NCI-H748 (cell line): ENCODE results near the gene EXOSC7.
"Not testable (repeated sequence)": the region's sequence is repeated elsewhere in the genome, so short reads cannot be mapped to it uniquely, and the experiment has no call there.

ENCODE experiments used
- DNase-seq: peaks from one replicate; lab custom pipeline; 2025; ENCODE audit not compliant: unreplicated experiment; lab: John Stamatoyannopoulos, UW

EXOSC7 gene

DNA sequence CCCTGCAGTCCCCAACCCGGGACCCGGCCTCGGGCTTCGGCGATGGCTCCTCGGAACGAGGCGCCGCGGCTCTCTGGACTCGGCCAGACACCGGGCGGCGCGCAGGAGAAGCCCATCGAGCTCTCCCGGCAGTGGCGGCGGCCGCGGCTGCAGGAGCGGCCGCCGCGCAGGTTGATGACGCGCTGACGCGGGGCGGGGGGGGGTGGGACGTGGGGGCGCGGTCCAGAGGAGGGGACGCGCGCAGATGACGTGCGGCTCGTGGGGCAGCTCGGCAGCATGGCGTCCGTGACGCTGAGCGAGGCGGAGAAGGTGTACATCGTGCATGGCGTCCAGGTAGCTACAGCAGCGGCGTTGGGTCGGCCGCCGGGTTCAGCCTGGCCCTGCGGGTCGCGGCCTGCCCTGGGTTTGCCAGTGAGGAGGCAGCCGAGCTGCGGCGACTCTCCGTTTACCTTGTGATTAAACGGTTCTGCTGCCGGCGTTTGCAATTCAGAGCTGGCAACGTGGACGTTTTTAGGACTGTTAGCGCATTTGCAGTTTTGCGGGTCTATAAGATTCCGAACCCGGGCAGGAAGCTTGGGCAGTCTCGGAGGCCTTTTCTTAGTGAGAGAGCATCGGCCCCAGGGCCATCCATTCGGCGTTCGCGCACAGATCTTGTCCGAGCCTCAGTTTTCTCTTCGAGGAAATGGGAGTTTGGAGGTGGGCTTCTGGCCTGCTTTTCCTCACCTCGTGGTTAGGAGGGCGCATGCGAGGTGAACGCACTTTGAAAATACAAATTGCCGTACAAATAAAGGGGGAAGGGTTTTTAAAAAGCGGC is at the start of gene EXOSC7, which contains the start of gene ZDHHC3:
EXOSC7 (plus strand) TSS at position 243 of the 814 bp plus-strand sequence; CDS start at position 277, 34 bp downstream.
ZDHHC3 (minus strand) TSS at position 173 of the 814 bp plus-strand sequence. CDS start 16,738 bp downstream, outside the sequence.
- DNase-seq: peak; percentile 83

DNA sequence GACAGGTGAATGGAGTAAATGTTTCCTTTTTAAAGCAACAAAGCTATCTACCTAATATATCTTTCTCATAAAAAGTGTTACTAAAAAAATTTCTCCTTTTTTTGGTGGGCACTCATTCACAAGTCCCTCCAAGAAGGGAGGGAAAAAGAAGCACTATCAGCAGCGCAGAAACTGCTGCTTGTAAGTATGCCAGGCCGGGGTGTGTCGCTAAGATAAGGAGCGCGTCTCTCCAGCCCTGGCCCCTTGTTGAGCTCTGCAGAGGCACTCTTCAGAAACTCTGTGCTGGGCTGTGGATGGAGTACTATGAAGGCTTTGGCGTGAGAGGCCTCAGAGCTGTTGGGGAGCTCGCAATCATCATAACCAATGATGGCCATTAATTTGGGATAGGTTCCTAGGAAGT is 49.1 kb upstream of the EXOSC7 start:
- DNase-seq: no peak

DNA sequence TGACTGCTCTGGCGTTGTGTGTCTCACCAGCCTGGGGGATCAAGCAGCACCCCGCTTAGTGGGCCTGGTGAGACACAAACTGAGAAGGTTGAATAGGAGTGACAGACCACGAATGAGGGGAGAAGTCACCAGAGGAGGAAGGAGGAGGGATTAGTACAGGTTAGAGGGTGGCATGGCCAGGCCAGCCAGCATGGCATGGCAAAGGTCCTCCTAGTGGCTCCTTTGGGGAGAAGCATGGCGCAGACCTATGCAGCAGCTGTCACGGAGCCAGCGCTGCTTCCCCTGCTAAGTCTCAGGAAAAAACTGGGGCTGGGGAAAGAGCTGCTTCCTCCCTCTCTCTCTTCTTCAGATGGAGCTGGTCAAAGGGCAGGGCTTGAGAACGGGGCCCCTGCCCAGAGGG is 48.7 kb upstream of the EXOSC7 start:
- no peak for DNase-seq

DNA sequence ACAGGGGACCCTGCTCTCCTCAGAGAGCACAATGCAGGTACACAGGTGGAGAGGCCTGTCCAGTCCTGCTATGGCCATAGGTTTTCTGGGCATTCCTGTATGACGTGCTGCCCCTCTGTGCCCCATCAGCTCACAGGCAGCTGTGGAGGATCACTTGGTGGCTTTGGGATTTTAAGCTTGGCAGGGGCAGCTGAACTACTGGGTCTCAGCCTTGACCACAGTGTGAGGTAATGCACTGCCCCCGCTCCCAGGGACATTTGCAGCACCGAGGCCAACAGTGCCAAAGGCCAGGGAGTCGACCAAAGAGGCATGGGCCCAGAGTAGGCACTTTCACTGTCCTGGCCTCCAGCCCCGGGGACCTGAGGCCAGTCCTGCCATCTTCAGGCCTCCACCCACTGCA is 46.3 kb upstream of the EXOSC7 start:
- DNase-seq: no peak

DNA sequence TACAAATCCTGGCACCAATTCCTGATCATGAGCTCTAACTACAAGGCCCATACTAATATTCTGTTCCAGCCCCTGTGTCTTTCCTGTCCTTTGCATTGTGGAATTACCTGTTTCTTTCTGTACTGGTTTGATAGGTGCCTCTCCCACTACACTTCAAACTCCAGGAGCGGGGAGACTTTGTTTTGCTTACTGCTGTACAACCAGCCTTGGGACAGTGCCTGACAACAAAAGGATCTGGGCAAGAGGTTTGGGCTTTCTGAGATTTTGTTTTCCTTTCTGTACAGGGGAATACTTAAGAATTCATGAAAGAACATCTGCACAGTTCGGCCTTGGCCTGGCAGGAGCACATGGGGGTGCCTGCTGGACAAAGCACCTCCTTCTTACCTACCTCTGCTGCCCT is 45.1 kb upstream of the EXOSC7 start:
- no peak for DNase-seq

DNA sequence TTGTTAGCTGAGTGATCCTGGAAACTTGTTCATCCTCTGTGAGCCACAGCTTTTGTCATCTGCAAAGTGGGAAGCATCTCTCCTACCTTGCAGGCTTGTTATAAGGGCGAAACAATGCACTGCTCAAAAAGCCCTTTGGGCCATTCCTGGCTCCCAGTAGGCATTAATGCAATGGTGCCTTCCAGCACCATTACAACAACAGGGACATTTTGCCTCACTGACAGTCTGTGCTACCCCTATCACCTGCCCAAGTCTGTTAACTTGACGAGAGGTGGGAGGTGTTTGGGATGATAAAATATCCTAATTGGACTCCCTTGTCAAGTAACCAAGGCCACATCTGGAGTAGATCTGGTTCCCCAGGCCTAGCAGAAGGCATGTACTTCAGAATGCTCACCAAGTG is 44.3 kb upstream of the EXOSC7 start:
- DNase-seq: no peak

DNA sequence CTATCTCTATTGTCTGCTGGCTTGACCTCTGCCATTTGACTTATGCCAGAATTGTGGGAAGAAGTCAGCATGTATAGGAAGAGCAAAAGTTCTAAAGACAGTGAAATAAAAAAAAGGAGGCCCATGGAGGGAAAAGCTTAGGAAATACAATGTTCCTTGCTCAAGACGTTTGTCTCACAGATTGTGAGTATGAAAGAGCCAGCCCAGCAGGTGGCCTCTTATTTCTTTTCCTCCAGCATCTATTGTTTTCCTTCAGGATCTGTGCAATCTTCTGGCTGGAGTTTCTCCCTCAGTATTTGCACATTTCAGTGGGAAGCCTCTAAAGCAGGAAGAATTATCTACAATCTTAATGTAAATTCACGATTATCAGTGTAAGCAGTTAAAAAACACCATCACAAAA is 43.8 kb upstream of the EXOSC7 start:
- no peak for DNase-seq

DNA sequence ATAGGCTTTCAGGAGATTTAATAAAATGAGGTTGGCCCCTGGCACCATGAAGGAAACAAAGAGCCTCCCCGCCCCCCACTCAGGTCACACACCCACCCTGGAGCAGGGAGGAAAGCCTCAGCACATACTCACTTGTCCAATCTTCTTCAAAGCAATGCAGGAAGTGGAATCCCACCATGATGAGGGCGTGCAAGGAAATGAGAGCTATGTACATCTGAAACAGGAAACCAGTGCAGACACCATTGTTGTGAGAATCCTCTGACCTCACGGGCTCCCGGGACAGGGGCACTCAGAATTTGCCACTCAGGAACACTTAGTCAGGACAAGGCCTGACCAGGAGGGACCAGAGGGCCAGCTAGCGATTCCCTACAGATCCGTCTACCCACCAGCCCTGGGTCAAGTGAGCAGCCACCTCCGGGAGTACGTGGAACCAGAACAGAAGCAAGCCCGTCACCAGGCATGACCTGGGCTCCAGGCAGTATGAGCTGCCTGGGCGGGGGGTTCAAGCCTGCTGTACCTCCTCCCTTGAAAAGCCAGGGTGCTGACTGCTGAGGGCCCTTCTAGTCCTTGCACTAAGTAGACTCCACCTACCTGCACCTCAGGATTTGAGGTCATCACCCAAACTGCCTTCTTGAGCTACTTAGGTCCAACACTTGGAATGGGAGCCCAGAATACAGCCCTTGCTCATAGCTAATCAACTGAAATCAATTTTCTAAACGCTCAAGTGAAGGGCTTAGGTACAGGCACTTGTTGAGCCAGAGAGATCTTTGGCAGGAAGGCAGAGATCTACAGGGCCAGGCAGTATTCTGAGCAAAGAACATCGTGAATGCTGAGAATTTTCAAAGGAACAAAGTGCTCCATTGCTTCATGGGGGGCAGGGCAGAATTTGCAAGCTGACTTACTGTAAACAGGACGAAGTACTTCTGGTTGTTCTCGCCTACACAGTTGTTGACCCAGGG is 42.8 kb upstream of the EXOSC7 start:
- DNase-seq: no peak

DNA sequence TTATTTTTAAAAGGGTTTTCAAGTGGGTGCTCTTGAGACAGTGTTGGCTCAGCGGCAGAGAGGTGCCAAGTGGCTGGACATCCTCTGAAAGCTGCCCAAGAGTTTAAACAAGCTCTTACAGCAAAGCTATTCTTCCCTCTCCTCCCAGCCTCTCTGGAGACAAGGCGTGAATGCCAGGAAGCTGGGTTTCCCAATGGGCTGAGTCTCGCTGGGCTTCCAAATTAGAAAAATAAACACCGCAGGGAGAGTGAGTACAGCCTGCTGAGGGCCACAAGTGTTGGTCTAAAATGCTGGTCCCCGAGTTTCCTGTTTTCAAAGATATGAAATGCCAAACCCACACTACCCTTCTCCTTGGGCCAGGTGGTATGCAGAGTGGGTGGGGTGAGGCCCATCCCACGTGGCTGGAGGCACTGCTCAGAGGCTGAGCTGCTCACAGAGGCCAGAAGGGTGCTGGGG is 36.4 kb upstream of the EXOSC7 start:
- DNase-seq: no peak

DNA sequence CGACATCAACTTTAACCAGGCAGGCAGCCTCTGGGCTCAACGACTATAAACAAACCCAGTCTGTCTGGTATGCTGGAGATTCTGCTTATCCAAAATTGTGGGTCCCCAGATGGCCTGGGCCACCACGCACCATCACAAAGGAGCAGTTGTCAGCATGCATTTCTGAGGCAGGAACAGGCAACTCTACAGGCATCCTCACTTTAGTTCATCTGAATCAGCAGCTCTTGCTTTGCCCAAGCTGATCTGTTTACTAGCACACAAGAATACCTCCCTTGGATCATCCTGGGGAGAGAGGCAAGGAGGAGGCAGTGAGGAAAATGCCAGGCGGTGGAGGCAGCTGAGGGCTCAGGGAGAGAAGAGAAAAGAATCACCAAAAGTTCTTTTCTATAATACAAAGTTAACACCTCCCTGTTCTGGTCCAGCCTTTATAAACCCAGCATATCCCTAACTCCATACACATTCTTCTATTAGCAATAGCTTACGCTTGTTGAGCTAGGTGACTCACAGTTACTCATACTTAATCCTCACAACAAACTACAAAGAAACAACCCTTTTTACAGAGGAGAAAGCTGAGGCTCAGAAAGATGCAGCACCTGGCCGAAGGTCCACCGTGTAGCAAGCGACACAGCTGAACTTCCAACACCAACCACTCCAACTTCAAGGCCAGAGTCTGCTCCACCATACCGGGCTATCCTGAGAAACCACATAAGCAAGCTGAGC is 33.7 kb upstream of the EXOSC7 start:
- no peak for DNase-seq

DNA sequence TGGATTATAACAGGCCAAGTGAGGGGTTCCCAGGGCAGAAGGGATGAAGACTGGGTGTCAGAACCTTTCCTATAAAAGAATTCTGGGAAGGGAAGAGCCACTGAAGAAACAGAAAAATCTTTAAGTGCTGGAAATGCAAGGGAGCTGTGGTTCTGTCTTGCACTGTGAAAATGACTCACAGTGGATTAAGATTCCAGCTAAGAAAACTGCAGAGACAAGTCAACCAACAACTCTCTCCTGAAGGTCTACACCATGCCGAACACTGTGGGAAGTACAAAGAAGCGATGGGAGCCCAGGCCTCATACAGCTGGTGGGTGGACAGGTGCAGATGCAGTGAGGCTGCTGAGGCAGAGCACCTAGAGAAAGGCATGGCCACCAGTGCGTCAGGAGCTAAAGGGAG is 27.8 kb upstream of the EXOSC7 start:
- no peak for DNase-seq

DNA sequence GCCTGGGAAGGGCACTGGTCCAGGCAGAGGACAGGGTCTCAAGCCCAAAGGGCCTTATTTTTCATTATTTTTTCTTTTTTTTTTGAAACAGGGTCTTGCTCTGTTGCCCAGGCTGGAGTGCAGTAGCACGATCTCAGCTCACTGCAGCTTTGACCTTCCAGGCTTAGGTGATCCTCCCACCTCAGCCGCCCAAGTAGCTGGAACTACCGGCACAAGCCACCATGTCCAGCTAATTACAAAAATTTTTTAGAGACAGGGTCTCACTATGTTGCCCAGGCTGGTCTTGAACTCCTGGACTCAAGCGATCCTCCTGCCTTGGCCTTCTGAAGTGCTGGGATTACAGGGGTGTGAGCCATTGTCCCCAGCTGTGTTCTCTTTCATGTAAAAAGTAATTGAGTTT is 26.3 kb upstream of the EXOSC7 start:
- not testable (repeated sequence) for DNase-seq

DNA sequence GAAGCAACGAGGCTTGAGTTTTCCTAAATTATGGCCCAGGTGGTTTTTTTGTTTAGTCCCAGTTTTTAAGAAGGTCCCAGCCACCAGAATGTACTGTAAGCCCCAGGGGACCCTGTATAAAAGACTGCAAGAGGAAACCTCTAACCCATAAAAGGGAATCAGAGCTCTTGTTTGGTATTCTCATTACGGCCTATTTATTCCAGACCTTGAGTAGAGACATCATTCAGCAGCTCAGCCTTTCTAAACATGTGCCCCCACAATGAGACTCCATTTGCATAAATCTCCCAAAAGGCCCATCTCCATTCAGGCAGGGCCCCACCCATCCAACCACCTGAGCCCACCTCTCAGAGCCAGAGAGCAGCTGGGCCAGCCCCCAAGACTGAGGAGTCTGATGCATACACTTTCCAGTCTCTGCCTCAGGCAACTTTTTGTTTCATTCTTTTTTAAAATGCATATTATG is 25.7 kb upstream of the EXOSC7 start:
- DNase-seq: no peak

DNA sequence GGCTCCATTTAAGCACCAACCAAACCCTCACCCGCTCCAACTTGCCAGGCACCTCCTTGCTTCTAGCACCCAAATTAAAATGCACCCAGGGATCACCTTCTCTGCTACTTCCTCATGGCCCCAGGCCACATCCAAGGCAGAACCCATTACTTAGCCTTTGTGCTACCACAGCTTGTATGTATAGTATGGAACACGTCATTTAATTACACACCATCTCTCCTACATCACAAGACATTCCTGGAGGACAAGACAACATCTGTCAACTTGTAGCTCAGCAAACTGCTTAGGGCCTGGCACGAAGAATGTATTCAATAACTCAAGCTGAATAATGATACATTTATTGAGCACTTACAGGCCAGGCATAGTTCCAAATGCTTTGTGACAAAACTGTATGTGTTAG is 23.4 kb upstream of the EXOSC7 start:
- DNase-seq: no peak

DNA sequence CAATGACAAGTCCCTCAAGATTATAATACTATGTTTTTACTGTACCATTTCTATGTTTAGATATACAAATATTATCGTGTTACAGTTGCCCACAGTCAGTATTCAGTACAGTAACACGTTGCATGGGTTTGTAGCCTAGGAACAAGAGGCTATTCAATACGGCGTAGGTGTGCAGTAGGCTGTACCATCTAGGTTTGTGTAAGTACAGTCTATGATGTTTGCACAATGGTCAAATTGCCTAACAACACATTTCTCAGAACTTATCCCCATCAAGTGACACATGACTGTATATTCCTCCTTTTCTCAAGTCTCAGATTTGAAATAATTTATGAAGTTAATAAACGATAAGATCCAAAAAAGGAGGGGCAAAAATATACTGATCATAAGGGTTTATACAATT is 21.7 kb upstream of the EXOSC7 start:
- DNase-seq: no peak

DNA sequence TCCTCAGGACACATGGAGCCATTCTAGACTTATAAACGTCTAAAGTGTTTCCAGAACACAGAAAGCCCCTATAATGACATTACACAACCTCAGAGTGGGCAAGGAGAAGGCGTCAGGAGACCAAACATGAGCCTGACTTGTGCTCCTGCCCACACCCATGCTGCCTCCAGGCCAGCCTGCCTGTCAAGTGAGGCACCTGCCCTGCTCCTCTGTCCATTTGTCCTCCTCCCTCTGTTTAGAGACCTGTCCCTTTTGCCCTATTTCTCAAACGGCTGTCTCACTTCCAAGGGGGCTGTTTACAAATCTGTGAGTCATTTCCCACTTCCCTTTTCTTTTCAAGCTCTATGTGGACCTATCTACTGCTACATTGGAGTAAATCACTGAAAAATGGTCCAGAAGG is 21.1 kb upstream of the EXOSC7 start:
- DNase-seq: no peak

DNA sequence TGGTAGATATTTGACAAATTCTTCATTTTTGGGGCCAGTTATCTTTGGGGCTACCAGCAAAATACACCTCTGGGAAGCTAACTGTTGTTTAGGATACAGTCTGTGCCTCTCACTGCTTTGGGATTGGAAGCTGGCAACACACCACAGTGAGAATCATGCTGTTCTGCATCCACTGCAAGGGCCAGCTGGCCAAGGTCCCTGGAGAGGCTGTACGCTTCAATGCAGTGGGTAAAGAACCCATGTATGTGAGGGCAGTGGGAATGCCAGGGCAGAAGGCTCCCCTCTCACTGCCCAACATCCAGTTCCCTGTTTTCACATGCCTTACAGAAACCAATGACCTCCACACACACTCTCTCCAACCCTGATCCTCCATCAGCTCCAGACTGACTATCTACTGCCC is 20.1 kb upstream of the EXOSC7 start:
- DNase-seq: no peak

DNA sequence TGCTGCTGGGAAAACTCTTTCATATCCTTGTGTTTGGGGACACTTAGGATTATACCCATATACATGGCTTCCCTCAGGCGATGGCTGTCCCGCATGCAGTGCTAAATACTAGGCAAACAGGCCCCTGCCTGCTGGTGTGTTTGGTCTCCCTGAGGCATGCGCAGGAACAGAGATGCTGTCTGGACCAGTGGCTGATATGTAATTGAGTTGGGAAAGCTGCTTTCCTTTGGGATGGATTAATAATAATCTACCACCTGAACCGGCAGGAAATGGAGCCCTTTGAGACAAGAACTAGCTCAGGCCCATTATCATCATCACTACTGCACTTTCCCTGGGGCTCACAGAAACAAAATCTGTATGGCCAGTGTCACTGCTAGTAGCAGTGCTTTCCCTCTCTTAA is 18.1 kb upstream of the EXOSC7 start:
- no peak for DNase-seq

DNA sequence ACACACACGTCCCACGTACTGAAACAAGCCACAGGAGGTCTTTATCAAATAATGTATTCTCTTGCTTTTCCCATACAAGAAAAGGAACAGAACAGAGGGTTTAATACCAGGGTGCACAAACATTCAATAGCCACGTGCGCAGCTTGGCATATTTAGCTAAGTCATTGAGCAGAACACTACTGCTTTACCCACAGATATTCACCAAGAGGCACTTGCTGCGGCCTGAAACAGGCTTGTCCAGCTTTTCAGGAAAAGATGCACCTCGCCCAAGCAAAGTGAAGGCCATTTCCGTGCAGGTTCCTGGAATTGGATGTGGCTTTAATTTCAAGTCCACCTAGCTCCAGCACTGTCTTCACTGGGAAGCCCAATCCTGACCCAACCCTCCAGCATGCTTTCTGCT is 17.7 kb upstream of the EXOSC7 start:
- no peak for DNase-seq

DNA sequence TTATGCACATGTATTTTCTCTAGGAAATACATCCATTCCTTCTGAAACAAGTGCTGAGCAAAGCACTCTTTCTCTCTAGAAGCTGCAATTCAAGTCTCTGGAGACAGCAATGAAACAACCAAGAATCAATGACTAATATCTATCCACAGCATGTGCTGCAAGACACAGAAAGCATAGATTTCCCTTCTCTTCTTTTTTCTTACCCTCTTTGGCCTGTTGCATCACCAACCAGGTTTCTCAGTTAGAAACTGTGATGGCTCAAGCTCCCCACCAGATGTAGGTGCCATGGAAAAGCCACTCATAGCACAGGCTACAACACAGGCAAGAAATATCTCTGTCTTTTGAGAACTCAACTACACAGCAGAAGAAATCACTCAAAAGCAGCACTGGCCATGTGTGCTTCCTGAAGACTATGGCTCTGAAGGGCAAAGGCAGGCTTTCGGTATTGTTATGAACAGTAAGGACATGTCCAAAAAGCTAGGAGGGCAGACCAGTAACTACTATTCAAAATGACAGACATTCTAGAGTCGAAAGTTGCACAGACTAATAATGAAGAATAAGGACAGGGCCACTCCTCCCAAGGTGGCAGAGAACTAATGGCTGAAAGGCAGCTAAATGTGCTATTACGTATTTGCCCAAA is 15.5 kb upstream of the EXOSC7 start:
- no peak for DNase-seq

DNA sequence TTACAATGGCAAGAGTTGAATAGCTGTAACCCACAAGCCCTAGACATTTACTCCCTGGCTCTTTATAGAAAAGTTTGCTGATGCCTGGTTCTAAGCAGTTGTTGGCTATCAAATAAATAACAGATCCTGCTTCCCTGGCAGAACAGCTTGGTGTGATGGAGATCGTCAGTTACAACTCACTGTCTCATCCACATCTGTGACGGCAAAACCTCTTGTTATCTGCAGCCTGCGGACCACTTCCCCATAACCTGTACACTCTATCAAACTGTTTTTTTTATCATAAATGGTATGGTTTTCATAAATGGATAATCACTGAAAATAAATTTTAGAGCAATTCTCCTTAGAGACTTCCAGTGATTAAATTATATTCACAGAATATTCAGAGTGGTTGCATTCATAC is 14.2 kb upstream of the EXOSC7 start:
- no peak for DNase-seq
